GM21423 (cell line): ENCODE data around the gene SDHB.

Source experiments
- ATAC-seq: cut with Tn5 transposase; IDR thresholded peaks from one replicate; pipeline ENCODE4 v1.9.1; 2021; ENCODE audit warnings: mild to moderate bottlenecking, moderate library complexity; ENCODE audit not compliant: unreplicated experiment

SDHB gene

DNA sequence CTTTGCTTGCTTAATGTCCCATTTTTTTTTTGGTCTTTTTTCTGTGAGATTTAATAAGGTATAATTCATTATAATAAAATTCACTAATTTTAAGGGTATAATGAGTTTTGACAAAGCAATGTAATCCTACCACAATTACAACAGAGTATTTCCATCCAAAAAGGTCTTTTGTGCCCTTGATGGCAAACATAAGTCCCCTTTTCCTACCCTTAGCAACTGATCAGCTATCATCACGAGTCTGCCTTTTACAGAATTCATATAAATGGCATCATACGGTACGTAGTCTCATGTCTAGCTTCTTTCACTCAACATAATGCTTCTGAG, 7.5 kb downstream of the SDHB start:
- no peak for ATAC-seq

DNA sequence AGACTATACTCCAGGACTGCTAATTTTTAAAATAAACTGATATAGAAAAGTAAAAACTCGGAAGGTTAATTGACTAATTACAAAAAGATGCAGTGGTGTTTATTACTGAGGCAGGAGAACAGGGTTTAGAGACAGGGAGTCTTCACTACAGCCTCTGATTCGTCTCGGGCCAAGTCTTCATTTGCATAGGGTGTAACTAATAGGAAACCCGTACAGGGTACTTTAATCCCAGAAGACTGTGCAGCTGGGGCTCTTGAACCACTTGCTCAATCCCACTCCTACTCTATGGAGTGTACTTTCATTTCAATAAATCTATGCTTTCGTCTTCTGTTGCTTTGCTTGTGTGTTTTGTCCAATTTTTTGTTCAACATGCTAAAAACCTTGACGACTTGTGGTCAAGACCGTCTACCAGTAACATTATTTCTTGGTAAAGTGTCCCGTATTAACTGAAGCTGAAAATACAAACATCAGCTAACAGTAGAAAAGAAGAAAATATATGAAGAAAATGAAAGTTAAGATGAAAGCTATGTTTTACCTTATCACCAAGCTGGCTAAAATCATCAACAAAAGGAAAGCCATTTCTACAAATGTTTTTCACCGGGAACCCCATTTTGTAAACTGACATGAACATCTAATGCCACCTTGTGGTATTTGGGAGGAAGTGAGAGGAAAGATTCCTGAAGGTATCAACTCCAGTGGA, 8.0 kb downstream of the SDHB start:
- no peak for ATAC-seq

DNA sequence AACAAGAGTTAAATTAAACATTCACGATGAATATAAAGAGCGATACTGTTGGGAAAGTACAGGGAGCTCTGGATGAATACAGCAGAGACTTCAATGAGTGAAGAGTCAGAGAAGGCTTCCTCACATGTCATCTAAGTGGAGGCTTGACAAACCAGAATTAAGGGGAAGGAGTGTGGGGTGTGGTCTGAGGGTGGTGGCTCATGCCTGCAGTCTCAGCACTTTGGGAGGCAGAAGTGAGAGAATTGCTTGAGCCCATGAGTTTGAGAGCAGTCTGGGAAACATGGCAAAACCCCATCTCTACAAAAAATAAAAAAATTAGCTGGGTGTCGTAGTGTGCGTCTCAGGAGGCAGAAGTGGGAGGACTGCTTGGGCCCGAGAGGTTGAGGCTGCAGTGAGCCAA, 8.7 kb downstream of the SDHB start:
- ATAC-seq = no peak

DNA sequence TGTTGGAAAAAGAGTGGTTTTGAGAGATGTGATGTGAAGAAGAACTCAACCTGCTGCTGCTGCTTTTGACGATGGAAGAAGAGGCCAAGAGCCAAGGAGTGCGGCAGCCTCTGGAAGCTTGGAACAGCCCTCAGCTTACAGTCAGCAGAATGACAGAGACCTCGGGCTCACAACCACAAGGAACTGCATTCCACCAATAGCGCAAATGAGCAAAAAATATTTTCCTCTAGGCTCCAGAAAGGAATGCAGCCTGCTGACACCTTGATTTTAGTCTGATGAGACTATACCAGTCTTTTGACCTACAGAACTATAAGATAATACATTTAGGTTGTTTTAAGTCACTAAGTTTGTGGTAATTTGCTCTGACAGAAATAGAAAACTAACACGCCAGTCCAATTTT, 10.2 kb downstream of the SDHB start:
- no peak for ATAC-seq

DNA sequence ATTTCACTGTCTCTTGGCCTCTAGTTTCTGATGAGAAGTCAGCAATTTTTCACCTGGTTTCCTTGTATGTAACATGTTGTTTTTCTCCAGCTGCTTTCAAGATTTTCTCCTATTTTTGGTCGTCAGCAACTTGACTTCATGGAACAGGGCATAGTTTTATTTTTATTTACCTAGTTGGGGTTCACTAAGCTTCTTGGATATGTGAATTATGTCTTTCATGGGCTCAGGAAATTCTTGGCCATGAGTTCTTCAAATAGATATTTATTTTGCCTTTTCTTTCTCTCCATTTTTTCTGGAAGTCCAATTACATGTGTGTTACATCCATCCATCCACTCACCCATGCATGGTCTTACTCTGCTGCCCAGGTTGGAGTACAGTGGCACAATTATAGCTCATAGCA, 13.7 kb downstream of the SDHB start:
- no peak for ATAC-seq

DNA sequence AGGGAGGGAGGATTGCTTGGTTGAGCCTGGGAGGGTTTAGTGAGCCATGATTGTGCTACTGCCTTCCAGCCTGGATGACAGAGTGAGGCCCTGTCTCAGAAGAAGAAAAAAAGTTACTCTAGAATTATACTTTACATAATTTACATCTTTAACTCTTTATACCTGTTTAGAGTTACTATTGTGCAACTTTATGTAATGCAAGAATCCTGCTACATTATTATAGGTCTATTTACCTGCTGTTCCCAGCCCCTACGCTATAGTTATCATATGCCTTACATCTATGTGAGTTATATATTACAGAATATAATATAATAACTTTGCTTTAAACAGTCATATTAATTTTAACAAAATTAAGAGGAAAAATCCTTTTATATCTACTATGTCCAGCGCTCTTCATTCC, 14.3 kb downstream of the SDHB start:
- ATAC-seq = no peak

DNA sequence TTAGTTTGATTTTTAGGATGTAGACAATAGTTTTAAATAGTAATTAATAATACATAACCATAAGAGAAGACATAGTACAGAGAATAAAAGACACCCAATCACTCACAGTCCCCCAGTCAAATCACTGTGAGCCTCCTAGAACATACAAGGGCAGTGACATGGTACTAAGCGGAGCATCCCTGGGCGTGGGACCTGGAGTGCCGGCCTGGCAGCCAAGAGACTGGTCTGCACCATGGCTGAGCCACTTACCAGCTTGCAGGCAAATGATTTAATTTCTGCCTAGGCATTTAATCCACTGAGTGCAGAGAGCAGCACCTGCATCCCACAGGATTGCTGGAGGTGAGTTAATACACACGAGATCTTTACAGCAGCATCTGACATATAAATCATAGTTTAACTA, 20.4 kb downstream of the SDHB start:
- no peak for ATAC-seq

DNA sequence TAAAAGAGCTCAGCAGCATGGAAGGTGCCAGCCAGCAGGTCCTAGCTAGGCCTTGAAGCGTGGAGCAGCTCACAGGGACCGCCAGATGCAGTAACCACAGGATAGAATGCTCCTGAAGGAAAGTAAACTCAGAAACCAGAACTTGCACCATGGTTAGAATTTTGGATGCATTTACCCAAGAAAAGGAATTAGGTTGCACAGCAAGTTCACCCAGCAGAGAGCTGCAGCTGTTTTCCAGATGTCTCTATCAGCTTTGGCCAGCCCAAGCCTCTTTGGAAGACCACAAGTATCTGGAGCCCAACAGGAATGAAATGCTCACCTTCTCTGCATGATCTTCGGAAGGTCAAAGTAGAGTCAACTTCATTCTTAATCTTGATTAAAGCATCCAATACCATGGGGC, 21.1 kb downstream of the SDHB start:
- no peak for ATAC-seq

DNA sequence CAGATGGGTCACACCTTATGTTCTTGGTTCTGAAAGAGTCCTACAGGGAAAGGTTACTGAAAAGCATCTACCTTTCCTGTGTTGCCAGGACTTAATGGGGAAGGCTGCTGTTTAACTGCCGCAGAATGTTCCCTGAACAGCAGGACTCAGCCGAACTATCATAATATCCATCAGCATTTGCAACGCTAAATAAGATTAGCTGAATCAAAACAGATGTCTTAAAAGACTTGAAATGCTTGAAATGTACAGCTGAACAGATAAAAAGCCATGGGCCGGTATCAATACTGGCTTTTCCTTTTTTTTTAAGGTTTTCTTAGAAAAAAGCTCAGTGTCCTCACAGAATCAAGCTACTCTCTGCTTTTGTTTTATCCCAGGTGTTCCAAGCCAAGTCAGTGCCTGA, 22.4 kb downstream of the SDHB start:
- no peak for ATAC-seq

DNA sequence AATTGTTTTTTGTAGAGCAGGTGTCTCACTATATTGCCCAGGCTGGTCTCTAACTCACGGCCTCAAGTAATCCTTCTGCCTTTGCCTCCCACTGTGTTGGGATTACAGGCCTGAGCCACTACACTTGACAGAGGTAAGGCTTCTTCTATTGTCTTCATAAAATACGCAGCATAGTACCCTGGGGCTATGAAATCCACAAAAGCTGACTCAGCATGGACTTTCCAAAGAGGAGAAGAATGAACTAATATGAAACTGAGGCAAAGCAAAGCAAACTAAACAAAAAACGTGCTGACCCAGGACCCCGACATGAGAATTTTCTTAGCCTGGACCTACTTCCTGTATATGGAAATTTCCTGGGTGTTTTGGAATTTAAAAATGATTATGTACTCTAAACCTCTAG, 23.6 kb downstream of the SDHB start:
- ATAC-seq = no peak

DNA sequence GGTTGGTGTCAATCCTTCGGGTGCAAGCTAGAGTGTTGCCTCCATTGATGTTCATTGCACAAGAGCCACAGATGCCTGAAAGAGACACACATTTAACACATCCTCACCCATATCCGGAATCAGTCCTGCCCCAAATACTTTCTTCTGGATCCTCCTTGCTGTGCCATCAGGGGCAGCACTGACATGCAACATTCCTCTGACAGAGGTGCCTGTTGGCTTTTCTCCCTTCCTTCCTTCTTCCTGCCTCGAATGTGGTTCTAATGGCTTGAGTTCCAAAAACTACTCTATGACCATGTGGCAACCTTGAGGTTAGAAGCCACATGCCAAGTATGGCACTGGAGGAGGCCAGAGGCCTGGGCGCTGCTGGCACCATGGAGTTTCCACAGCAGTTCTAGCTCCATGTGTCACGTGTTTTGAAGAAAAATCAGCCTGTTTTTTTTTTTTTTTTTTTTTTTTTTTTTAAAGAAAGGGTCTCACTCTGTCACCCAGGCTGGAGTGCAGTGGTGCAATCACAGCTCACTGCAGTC, 25.1 kb downstream of the SDHB start:
- no peak for ATAC-seq

DNA sequence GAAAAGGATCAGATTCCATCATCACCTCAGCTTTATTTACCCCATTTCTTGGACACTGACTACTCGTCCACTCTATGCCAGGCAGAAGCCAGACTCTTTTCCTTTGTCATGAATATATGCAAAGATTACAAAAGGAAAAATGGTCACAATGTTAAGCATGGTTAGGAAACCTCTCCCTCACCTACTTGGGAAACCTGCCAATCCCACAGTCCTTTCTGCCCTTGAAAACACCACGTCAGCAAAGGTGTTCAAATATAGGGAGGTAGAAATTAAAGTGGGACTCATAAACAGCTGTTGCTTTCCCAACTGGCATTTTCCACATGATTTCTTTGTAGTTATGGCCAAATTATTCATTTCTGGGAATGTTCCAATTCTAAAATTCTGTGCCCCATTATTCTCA, 25.9 kb downstream of the SDHB start:
- no peak for ATAC-seq

DNA sequence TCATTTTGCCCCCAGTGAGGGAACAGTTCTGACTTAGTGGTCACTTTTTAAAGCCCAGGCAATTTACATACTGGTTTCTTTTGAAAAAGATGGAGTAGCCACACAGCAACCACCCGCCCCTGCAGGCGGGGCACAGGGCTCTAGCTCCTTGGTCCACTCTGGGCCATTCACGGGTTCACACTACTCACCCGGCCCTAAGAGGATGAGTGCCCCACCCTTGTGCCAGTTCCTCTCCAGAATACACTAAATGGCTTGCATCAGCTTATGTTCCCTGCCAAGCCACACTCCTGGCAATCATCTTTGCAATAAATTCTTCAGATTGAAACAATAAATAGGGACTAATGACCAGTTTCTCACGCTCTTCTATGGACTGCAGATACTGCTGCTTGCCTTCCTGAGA, 26.4 kb downstream of the SDHB start:
- ATAC-seq = no peak

DNA sequence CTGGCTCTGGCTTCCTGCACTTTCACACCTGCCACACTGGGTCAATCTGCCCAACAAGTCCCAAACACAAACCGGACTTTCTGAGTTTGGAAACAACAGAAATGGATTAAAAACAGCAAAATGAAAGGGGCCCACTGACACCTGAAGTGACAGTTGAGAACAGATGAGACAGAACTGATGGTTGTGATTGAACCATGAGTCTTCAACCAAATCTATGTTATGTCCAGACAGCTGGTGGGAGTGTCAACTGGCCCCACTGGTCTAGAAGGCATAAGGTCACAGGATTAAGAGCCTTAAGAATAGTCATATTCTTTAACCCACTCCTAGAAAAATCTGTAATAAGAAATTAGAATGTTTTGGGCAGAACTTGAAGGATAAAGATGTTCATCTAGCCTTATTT, 29.1 kb downstream of the SDHB start:
- ATAC-seq = no peak

DNA sequence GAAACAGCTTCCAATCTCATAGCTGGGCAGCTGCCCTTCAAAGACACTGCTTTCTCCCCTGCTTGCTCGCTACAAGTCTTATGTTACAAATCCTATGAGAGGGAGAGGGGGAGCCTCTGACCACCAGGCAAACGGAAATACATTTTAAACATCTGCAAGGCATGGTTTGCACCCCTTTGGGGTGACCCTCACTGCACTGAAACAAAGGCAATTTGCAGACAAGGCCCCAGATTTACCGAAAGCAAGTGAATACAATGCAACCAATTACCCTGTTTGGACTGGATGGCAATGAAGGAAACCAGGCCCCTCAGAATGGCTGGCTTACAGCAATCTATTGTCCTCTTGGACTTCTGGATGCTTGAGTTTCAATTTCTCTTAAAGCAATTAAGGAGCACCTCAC, 30.3 kb downstream of the SDHB start:
- ATAC-seq = no peak

DNA sequence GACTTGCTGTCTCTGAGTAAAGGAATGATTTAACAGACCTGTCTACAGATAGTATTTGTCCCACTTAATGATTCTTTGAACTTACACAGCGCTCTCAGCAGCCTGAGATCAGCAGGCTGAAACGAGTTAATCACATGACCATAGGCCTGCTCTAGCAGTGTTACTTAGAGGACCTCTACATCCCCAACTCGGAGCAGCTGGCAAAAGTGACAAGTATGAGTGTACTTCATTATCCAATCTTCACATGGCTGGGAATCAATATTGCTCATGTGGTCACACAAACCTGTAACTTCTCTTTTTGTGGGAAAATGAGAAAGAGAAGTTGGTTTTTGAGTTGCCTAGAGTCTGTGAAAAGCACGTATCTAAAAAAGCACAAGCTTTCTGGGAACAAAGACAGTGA, 30.7 kb downstream of the SDHB start:
- ATAC-seq = no peak

DNA sequence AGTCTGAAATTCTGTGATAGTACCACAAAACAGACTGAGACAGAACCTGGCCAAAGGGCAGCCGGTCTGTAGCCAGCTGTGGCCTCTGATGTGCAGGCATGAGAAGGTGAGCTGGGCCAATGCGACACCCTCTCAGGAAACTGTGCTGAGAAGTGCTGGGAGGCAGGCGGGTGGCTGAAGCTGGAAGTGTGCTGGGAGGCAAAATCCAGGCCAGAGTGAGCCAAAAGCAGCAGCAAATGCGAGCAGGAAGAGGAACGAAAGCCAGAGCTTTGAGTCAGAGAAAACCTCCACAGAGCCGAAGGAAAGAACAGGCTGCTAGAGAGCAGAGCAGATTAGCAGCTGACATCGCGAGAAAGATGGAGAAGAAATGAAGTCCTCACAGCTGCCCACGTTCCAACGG, 31.9 kb downstream of the SDHB start:
- no peak for ATAC-seq

DNA sequence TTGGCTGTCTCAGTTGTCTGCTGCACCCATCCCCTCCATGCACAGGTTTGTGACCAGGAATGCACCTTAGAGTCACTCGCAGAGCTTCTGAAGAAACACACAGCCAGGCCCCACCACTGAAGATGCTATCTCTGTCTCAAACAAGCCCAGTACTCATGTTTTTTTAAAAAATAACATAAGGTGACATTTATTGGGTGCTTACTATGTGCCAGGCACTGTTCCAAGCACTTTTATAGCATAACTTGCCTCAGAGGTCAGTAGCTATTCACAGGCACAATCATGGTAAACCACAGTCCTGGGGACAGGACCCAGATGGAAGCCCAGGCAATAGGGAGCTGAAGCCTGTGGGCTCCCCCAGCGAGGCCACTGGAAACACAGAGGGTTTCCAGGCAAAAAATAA, 33.3 kb downstream of the SDHB start:
- no peak for ATAC-seq

DNA sequence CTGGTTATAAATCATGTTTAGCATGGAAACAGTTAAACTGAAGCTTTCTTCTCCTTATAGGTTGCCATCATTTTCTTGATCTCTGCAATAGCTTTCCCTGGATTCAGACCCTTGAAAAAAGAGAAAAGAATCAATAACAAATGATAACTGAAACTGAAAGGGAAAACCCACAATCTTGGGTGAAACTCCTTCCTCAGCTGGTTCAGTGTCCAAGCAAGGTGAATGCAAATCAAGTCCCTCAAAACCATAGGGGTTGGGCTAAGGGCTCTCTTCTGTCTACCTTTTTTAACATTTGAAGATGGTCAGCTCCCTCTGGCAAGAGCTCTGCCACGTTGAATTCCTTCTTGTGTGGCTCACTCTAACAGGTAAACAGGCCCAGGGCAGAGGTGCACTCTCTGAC, 35.0 kb downstream of the SDHB start:
- ATAC-seq = peak; percentile 52

DNA sequence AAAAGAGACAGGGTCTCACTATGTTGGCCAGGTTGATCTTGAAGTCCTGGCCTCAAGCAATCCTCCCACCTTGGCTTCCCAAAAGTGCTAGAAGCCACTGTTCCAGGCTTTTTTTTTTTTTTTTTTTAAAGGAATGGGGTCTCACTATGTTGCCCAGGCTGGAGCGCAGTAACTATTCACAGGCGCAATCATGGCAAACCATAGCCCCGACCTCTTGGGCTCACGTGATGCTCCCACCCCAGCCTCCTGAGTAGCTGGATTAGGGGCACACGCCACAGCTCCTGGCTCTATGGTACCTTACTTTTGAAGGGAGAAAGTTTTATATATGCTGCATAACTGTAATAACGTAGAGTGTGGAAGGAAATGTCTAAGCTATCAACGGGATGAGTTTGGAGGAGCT, 36.4 kb downstream of the SDHB start:
- ATAC-seq = no peak

DNA sequence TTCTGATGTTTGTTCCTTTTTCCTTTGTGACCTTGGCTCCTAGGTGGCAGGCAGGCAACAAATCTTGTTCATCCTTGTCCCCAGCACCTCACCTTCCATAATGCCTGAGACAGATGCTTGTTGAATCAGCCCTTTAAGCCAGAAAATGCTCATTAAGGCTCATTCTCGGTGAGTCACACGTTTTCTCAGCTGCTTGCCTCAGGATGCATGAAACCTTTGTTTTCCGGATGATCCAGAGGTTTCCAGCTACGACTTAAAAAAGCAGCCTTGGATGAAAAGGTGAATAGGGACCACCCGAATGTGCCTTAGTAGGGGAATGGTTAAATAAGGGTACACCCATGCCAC, 37.5 kb downstream of the SDHB start:
- no peak for ATAC-seq

DNA sequence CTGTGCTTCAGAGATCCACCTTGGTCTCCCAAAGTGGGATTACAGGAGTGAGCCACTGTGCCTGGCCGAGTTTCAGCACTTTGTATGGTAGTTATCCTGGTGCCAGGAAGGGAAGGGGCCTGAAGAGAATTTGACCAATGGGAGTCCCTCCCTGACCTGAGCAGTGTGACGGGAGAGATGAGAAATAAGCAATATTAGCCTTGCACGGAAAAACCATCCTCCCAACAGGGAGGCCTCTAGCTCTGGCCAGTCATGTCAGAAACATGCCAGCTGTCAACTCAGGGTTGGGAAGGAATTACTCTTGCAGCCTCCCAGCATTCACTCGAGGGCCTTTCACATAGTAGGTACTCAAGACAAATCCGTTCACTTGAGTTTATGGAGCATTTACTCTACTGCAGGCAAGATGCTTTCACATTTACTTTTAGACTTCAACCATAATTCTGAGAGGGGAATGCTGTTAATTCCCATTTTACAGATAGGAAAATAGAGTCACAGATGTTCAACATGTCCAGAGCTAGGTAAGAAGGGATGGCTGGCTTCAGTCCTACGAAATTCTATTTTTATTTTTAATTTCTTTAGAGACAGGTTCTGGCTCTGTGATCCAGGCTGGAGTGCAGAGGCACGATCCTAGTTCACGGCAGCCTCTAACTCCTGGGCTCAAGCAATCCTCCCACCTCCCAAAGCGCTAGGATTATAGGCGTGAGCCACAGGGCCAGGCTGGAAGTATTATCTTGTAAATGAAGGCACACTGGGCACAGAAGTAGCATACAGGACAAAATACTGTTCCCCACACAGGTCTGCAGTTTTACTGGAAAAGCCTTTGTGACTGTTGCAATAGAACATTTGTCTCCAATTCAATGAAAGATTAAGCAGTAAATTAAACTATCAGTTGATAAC, 38.9 kb downstream of the SDHB start:
- ATAC-seq = no peak
